HG03135 (cell line): ENCODE measurements around the gene ARHGAP4.

Experiments used
- ATAC-seq: cut with Tn5 transposase; IDR thresholded peaks from one replicate; pipeline ENCODE4 v1.9.1; 2021; ENCODE audit warnings: mild to moderate bottlenecking, moderate library complexity; ENCODE audit not compliant: unreplicated experiment

The ARHGAP4 gene

DNA sequence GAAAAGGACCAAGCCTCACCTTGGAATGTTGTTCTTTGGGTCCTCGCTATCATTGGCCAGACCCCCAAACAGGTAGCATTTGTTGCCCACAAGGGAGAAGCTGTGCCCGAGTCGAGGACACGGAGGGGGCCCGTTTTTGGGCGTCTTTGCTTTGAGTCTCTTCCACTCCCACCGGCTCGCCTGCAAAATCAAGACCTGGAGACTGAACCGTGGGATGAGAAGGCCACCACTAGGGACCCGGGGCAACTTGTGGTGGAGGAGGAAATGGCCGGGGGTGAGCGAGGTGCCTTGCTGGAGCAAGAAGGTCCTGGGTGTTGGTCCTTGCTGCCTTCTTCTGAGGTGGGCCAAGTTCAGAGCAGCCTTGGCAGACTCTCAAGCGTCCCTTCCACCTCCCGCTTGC, 38.0 kb upstream of the ARHGAP4 start:
- ATAC-seq: no peak

DNA sequence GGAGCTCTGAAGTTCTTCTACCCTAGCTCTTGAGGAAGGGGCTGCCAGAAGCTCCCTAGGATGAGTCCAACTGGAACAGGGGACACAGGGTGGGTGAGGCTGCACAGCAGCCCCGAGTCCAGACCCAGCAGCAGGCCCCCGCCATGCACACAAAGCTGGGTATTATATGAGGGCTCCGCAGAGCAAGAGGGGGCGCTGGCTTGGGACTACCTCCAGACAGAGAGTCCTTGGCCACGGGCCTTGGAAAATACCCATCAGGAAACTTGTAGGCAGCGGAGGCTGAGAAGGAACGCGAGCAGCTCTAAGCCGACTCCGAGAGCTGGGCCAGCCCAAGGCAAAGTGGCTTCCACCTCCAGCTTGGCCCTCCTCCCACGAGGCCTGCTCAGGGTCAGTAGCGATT, 37.5 kb upstream of the ARHGAP4 start:
- ATAC-seq: no peak

- ATAC-seq: no peak
These were observed 35.2 kb upstream of the ARHGAP4 start for GRCh38 chrX:153961292-153961691.

GRCh38 chrX:153960786-153961185, 34.7 kb upstream of the ARHGAP4 start:
- ATAC-seq: no peak

- ATAC-seq: no peak
These were observed 34.0 kb upstream of the ARHGAP4 start for GRCh38 chrX:153960077-153960476.

DNA sequence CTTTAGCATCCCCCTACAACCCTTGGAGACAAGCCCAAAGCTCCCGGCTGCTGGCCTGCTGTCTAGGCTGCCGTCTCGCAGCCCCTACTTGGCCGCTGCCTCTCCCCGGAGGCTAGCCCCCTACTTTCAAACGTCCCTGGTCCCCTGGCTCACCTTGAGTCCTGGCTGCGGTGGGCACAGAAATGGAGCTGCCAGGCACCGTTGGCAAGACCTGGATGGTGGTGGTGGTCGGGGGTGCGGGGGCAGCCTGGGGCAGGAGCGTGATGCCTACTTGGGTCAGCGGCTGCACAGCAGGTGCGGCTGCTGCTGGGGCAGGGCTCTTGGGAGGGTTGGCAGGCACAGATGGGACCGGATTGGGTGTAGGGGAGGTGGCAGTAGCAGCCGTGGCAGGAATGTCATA, 33.6 kb upstream of the ARHGAP4 start:
- no peak for ATAC-seq

DNA sequence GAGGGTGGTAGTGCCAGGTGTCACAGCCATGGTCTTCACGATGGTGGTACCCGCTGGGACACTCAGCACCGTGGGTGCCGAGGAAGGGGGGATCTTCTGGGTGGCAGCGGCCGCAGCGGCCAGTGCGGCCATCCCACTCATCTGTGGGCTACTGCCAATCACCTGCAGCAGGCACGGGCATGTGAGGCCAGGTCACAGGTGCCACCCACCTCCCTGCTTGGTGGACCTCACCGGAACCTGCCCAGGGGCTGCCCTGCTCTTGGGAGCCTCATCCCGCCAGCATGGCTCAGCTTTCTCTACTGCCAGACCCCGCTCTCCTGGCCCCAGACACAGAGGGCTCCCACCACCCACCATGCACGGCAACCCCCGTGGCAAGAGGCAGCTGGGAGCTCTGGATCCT, 32.5 kb upstream of the ARHGAP4 start:
- no peak for ATAC-seq

DNA sequence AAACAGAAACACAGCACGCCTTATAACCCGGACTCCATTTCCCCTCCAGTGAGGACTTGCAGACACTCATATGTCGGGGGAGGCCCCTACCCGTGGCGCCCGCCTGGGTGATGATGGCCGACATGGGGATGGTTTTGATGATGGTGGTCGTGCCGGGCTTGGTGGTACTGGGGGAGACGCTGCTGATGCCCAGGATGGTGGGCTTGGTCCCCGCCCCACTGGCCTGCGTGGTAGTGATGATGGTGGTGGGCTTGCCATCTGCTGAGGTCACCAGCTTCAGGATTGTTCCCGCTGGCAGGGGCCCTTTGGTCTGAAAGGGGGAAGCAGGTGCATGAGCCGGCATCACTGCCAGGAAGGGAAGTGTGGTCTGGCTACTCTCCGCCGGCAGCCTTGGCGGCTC, 31.2 kb upstream of the ARHGAP4 start:
- ATAC-seq: no peak

DNA sequence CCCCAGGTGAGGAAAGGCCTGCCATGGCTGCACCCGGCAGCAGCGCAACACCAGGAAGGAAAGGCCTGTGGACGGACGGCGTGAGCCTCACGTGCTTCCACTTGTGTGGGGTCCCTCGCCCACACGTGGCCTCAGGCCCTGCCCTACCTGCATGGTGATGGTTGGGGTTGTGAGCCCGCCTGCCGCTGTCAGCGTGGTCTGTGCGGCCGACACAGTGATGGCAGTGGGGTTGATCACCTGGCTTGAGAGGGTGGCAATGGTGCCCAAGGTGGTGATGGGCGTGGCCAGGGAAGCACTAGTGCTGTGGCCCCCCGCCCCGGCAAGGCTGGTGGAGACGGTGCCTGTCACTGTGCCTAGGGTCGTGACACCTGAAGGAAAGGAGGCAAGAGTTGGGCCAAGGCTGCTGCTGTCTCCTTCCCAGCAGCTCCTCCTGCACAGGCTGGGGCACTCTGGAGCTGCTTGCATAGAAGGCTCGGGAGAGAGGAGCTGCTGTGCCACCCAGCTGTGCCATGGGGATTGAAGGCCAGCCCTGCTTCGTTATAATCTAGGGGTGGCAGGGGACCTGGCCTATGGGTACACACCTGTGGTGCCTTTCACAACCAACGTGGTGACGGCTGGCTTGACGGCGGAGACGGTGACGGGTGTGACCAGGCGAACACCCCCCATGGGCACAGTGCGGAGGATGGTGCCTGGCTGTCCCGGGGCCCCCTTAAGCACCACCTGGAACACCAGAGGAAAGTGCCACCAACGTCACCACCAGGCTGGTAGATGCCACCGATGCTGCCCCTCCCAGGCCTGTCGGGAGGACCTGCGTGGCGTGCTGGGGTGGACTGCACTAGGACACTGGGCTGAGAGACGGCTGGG, 30.2 kb upstream of the ARHGAP4 start:
- ATAC-seq: no peak

- no peak for ATAC-seq
These were observed 29.2 kb upstream of the ARHGAP4 start for GRCh38 chrX:153955228-153955732.

DNA sequence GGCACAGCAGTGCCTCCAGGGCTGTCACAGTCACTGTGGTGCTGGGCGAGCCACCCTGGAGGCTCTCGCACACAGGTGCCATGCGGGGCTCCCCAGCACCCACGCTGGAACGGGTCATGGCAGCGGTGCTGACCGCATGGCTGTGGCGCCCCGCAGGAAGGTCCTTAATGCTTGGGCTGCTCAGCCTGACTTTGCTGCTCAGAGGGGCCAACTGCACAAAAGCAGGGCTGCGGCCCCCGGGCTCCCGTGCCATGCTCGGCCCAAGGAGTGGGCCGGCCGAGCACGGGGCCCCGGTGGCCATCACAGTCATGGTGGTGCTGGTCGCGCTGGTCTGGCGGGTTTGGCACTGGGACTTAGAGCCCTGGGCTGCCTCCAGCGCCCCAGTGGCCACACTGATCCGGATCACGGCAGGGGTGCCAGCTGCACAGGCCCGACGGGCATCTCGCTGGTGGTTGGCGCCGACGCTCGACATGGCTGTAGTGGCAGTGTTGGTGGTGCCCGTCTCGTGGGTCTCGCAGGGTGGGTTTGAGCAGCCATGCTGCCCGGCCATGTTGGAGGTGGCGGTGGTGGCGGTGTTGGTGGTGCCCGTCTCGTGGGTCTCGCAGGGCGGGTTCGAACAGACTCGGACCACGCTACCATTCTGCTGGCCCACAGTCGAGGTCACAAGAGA, 28.6 kb upstream of the ARHGAP4 start:
- ATAC-seq: no peak

DNA sequence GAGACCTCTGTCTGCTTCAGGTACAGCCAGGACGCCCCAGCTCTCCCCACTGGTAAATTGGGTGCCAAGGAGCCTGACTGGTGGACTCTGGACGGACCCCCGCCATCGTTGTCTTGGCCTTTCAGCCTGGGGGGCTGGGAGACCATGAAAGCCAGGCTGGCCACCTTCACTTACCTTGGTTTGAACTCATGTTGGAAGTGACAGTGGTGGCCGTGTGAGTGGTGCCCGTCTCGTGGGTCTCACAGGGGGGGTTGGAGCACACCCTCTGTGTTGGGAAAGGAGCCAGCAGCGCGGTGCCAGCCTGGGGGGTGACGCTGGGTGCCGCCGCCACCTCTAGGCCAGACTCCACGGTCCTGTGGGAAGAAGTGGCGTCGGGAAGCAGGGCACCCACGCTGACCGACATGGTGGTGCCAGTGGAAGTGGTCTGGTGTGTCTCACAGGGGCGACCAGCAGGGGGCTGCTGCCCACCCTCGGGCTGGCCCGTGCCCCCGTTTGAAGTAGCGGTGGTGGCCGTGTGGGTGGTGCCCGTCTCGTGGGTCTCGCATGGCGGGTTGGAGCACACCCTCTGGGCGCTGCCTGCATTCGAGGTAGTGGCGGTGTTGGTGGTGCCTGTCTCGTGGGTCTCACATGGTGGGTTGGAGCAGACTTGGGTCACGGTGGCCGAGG, 28.0 kb upstream of the ARHGAP4 start:
- no peak for ATAC-seq

GRCh38 chrX:153953342-153953830, 27.3 kb upstream of the ARHGAP4 start:
- ATAC-seq: peak; percentile 60

GRCh38 chrX:153952373-153953026, 26.4 kb upstream of the ARHGAP4 start:
- no peak for ATAC-seq

DNA sequence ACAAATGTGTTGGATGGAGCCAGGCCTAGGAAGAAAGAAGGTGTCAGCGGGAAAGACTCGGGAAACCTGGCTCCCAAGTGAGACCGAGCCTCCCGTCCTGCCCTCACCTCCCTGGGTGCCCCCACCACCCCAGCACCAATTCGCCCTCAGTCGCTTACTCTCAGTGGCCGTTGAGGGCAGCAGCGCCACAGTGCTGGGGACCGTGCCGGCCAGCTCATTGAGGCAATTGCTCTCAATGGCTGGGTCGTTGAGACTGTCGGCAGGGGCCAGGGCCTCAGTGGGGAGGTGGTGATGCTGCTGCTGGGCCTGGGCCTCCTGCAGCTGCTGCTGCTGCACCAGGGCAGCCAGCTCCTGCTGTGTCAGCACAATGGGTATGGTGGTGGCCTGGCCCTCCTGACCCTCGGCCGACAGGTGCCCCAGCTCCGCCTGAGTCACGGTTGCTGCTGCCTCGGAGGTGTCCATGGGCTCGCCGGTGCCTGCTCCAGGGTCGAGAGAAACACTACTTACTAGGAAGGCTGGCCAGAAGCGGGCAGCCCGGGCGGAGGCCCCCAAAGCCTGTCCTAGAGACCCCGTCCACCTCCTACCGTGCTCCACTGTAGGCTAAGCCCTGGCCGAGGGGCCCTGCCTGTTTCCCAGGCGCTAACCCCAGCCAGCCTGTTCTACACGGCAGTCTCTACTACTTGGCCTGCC, 25.8 kb upstream of the ARHGAP4 start:
- ATAC-seq: no peak

GRCh38 chrX:153950127-153950526, 24.1 kb upstream of the ARHGAP4 start:
- ATAC-seq: no peak

DNA sequence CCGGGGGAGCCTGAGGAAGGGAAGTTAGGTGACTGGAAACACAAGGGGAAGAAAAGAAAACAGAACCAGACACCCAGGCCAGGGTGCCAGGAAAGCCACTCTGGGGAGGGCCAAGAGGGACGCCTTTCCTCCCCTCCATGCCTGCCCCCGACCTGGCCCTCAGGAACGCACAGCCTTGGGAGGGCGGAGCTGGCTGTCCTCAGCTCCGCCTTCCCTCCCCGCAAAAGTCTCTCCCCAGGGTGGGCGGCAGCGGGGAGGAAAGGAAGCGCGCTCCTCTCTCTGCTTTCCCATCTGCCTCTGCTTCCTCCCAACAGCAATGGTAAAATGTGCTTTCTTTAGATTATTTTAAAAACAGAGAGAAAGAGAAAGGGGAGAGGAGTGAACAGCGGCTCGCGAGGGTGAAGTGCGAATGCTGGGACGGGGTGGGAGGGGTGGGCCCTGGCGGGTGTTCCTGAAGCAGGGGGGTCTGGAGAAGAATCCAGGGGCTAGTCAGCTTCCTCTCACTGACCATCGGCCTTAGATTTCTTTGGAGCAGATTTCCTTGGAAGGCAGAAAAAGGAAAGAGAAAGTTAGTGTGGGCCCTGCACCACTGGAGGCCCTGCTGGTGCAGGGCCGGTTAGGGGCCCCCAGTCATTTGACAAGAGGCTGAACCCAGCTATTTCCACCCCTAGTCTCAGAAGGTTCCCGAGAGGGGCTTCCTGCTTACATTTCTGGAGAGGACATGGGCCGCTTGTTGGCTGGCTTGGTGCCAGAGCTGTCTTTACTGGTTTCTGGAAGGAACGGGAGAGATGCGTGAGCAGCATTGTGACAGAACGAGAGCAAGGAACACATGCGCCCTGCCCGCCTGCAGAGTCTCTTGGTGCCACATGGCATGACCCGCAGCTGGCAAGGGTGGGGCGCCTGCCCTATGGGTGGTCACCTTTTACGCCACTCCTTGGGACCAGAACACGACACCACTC, 23.1 kb upstream of the ARHGAP4 start:
- no peak for ATAC-seq

- ATAC-seq: no peak
These were observed 22.0 kb upstream of the ARHGAP4 start for GRCh38 chrX:153948002-153948466.
